BLaER1 treated with 17β-estradiol and CSF1 and Interleukin-3, amounts not matched to agents 10 nM and 100 nM (cell line): ENCODE results near the gene RBMS2.
A peak's percentile ranks its signal among the peaks of the same experiment; 100 is the strongest.
"Not testable (repeated sequence)": the region's sequence is repeated elsewhere in the genome, so short reads cannot be mapped to it uniquely, and the experiment has no call there.

ENCODE experiments used
- H3K27ac ChIP-seq, 11 experiments: shearing (Covaris generic); formaldehyde crosslinking; 2 replicates each; pipeline ENCODE4 v1.8.1; 2022
- H3K27me3 ChIP-seq, 11 experiments: shearing (Covaris generic); formaldehyde crosslinking; 2 replicates each; pipeline ENCODE4 v1.8.1; 2022
- H3K36me3 ChIP-seq, 11 experiments: shearing (Covaris generic); formaldehyde crosslinking; 2 replicates each; pipeline ENCODE4 v1.8.1; 2022
- H3K4me1 ChIP-seq, 10 experiments: shearing (Covaris generic); formaldehyde crosslinking; 2 replicates each; pipeline ENCODE4 v1.8.1; 2022
- H3K4me2 ChIP-seq, 11 experiments: shearing (Covaris generic); formaldehyde crosslinking; 2 replicates each; pipeline ENCODE4 v1.8.1; 2022
- H3K4me3 ChIP-seq, 10 experiments: shearing (Covaris generic); formaldehyde crosslinking; 2 replicates each; pipeline ENCODE4 v1.8.1; 2022
- H3K9ac ChIP-seq, 11 experiments: shearing (Covaris generic); formaldehyde crosslinking; 2 replicates each; pipeline ENCODE4 v1.8.1; 2022
- H3K9me3 ChIP-seq, 11 experiments: shearing (Covaris generic); formaldehyde crosslinking; replicated peaks in 1 of 11; 2 replicates each; pipeline ENCODE4 v1.8.1; 2022
- H4K20me1 ChIP-seq, 11 experiments: shearing (Covaris generic); formaldehyde crosslinking; 2 replicates each; pipeline ENCODE4 v1.8.1; 2022
- Cebpa-rat ChIP-seq, 11 experiments: shearing (Covaris generic); IDR thresholded peaks; 2 replicates each; pipeline ENCODE4 v1.8.1; 2022

Gene RBMS2

DNA sequence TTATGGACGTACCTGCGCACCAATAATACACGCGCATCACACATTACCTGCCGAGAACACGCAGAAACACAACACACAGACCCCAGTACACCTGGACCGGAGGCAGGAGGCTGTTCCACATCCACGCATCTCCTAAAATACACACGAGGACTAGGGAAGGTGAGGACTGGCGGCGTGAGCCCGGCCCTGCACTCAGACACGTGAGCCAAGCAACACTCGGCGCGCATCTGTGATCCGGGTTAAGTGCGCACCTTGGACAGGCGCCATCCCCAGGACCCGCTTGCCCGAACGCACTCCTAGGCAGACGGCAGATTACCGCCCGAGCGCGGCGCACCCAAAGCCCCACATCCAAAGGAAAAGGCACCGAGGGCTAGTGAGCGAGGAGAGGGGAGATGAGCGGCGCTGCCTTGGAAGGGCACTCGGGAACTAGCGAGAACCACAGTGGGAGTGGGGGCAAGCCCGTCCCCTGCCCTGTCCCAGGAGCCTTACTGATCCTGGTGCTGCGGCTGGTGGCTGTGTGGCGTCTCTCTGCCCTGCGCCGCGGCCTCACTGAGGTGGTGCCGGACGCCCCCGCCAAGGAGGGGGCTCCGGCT lies 34.1 kb upstream of the RBMS2 start:
- H3K4me3 ChIP-seq, result peak overlapping the region in 7 of 10 experiments; percentile 18 to 55 (median 39); a peak in 9 of 20 replicates
- peaks cover 0 to 56% (median 11%) of the 10 kb centered on the region in 11 experiments; a peak in 7 of 22 replicates for H4K20me1 ChIP-seq
- peak overlapping the region in 3 of 11 experiments; percentile 5 to 39 (median 24); a peak in 2 of 22 replicates for H3K9ac ChIP-seq
- H3K27me3 ChIP-seq, result peaks cover 36 to 46% (median 43%) of the 10 kb centered on the region in 11 experiments
- H3K9me3 ChIP-seq, result peaks cover 0 to 16% (median 0%) of the 10 kb centered on the region in 11 experiments; a peak in 2 of 22 replicates
- H3K4me1 ChIP-seq, result peaks cover 0 to 22% (median 12%) of the 10 kb centered on the region in 10 experiments; a peak in 17 of 20 replicates
- no peak overlapping the region for H3K27ac ChIP-seq
- peak overlapping the region; percentile 22 to 72 (median 57) for H3K4me2 ChIP-seq
- TF ChIP-seq Cebpa-rat (IDR thresholded peaks at IDR 0.05), result no peak
- H3K36me3 ChIP-seq, result peaks cover 0 to 8% (median 0%) of the 10 kb centered on the region in 11 experiments; a peak in 1 of 22 replicates

DNA sequence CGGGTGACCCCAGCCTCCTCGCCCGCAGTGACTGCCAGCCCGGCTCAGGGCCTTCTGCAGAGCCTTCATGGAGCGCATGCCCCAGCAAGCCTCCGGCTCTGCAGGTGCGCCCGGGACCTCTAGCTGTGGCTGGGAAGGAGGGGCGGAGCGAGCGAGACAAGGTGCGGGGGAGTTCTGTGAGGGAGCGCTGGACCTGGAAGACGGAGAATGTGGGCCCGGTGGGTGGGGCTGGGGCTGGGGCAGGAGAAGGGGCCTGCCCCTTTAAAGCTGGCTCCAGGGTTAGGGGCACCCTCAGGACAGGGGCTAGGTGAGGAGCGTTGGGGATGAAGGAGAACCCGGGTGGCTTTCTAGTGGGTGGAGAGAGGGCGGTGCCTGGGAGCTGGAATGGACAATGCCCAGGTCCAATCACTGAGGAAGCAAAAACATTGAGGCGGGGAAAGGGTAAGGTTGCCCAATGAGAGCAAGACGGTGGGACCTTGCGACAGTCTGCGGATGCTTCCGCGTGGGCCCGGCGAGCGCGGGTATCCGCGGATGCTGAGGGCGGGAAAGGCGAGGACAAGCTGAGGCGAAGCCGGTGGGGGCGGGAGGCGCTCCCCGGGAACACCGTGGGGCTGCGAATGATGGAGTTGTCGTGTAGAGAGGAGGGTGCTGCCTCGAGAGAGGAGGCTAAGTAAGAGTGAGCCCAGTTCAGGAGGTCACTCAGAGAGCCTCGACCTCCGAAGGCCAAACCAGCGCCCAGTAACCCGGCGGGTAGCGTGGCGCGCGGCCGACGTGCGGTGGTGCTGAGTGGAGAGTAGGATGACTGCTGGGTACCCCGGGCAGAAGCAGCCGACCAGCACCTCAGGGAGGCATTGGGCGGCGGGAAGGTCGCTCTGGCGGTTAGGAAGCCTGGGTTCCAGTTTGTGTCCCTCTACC lies 33.3 kb upstream of the RBMS2 start, which contains the start of gene GLS2:
GLS2 (minus strand) TSS at position 121 of the 915 bp plus-strand sequence; CDS start at position 78, 43 bp downstream.
- no peak within 1 kb of the TSS for H3K27ac ChIP-seq
- H3K4me1 ChIP-seq, result peaks cover 0 to 22% (median 12%) of the 10 kb centered on the region in 10 experiments; a peak in 17 of 20 replicates
- H3K9ac ChIP-seq, result peak within 1 kb of the TSS in 3 of 11 experiments; percentile 5 to 39 (median 24); a peak in 2 of 22 replicates
- peak within 1 kb of the TSS; percentile 22 to 72 (median 57) for H3K4me2 ChIP-seq
- peaks cover 0 to 56% (median 11%) of the 10 kb centered on the region in 11 experiments; a peak in 7 of 22 replicates for H4K20me1 ChIP-seq
- peak within 1 kb of the TSS in 7 of 10 experiments; percentile 18 to 55 (median 39); a peak in 9 of 20 replicates for H3K4me3 ChIP-seq
- peaks cover 0 to 19% (median 3%) of the 10 kb centered on the region in 11 experiments; a peak in 17 of 22 replicates for H3K9me3 ChIP-seq
- no peak for TF ChIP-seq Cebpa-rat (IDR thresholded peaks at IDR 0.05)
- peaks cover 36 to 46% (median 43%) of the 10 kb centered on the region in 11 experiments for H3K27me3 ChIP-seq
- peaks cover 0 to 8% (median 0%) of the 10 kb centered on the region in 11 experiments; a peak in 1 of 22 replicates for H3K36me3 ChIP-seq

DNA sequence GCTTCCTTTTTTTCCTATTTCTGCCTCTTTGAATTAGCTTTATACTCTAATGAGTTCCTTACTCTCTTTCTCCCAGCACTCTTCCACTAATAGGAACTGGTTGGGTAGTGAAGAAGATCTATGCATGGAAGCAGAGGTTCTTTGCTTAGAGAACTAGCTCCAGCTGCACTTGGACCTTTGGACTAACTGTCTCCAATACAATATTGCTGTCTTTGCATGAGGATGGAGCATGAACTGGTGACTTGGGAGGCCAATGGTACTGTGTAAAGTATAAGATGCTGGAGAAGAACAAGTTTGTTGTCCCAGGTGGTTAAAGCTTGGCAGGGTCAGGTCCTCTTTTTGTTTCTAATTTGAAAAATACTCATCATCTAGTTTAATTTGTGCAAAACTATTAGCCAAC lies 31.3 kb upstream of the RBMS2 start:
- Histone ChIP-seq H3K9ac (no peak overlapping the region), H4K20me1 (peaks cover 0 to 53% (median 11%) of the 10 kb centered on the region in 11 experiments; a peak in 7 of 22 replicates), H3K27ac (no peak overlapping the region), H3K36me3 (peaks cover 0 to 9% (median 0%) of the 10 kb centered on the region in 11 experiments; a peak in 3 of 22 replicates), H3K27me3 (peaks cover 36 to 46% (median 43%) of the 10 kb centered on the region in 11 experiments), H3K4me3 (no peak overlapping the region), H3K9me3 (peaks cover 20 to 40% (median 23%) of the 10 kb centered on the region in 11 experiments), H3K4me2 (no peak overlapping the region), H3K4me1 (peaks cover 0 to 20% (median 12%) of the 10 kb centered on the region in 10 experiments; a peak in 17 of 20 replicates)
- TF ChIP-seq Cebpa-rat (IDR thresholded peaks at IDR 0.05), result no peak

DNA sequence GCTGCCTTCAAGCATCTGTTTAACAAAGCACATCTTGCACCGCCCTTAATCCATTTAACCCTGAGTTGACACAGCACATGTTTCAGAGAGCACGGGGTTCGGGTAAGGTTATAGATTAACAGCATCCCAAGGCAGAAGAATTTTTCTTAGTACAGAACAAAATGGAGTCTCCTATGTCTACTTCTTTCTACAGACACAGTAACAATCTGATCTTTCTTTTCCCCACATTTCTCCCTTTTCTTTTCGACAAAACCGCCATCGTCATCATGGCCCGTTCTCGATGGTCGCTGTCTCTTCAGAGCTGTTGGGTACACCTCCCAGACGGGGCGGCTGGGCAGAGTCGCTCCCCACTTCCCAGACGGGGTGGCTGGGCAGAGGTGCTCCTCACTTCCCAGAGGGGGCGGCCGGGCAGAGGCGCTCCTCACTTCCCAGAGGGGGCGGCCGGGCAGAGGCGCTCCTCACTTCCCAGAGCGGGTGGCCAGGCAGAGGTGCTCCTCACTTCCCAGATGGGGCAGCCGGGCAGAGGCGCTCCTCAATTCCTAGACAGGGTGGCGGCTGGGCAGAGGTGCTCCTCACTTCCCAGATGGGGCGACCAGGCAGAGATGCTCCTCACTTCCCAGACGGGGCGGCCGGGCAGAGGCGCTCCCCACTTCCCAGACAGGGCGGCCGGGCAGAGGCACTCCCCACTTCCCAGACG lies 28.1 kb upstream of the RBMS2 start:
- Histone ChIP-seq H3K27me3 (peaks cover 9 to 16% (median 14%) of the 10 kb centered on the region in 11 experiments), H3K4me3 (0 out of 20 replicates have a peak overlapping the region, but pooled peaks of 1 of the 10 experiments have one; percentile 11), H3K9me3 (peaks cover 20 to 32% (median 26%) of the 10 kb centered on the region in 11 experiments), H4K20me1 (peaks cover 0 to 22% (median 0%) of the 10 kb centered on the region in 11 experiments; a peak in 4 of 22 replicates)
- not testable (repeated sequence) for H3K27ac ChIP-seq, H3K4me1 ChIP-seq, H3K9ac ChIP-seq, H3K36me3 ChIP-seq, H3K4me2 ChIP-seq

DNA sequence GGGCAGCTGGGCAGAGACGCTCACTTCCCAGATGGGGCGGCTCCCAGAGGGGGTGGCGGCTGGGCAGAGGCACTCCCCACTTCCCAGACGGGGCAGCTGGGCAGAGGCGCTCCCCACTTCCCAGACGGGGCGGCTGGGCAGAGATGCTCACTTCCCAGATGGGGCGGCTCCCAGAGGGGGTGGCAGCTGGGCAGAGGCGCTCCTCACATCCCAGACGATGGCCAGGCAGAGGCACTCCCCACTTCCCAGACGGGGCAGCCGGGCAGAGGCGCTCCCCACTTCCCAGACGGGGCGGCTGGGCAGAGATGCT lies 27.6 kb upstream of the RBMS2 start:
- peaks cover 20 to 30% (median 26%) of the 10 kb centered on the region in 11 experiments for H3K9me3 ChIP-seq
- H3K27ac ChIP-seq, H3K4me1 ChIP-seq, H3K4me2 ChIP-seq, H3K36me3 ChIP-seq, H3K9ac ChIP-seq: not testable (repeated sequence)
- peaks cover 4 to 11% (median 9%) of the 10 kb centered on the region in 11 experiments; a peak in 19 of 22 replicates for H3K27me3 ChIP-seq
- peak overlapping the region in 1 of 10 experiments; percentile 11; a peak in 1 of 20 replicates for H3K4me3 ChIP-seq
- peaks cover 0 to 17% (median 0%) of the 10 kb centered on the region in 11 experiments; a peak in 1 of 22 replicates for H4K20me1 ChIP-seq

DNA sequence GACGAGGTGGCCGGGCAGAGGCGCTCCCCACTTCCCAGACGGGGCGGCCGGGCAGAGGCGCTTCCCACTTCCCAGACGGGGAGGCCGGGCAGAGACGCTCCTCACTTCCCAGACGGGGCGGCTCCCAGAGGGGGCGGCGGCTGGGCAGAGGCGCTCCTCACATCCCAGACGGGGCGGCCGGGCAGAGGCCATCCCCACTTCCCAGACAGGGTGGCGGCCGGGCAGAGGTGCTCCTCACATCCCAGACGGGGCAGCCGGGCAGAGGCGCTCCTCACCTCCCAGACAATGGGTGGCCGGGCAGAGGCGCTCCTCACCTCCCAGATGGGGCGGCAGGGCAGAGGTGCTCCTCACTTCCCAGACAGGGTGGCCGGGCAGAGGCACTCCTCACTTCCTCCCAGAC lies 27.1 kb upstream of the RBMS2 start:
- H3K9ac ChIP-seq, H3K4me2 ChIP-seq, H3K4me1 ChIP-seq, H3K36me3 ChIP-seq, H3K27ac ChIP-seq, H3K27me3 ChIP-seq: not testable (repeated sequence)
- H3K4me3 ChIP-seq, result peak overlapping the region in 2 of 10 experiments; percentile 11; a peak in 1 of 20 replicates
- peaks cover 20 to 30% (median 26%) of the 10 kb centered on the region in 11 experiments for H3K9me3 ChIP-seq
- H4K20me1 ChIP-seq, result 0 out of 22 replicates have a peak, but pooled peaks cover 0 to 13% (median 0%) of the 10 kb centered on the region in 11 experiments

DNA sequence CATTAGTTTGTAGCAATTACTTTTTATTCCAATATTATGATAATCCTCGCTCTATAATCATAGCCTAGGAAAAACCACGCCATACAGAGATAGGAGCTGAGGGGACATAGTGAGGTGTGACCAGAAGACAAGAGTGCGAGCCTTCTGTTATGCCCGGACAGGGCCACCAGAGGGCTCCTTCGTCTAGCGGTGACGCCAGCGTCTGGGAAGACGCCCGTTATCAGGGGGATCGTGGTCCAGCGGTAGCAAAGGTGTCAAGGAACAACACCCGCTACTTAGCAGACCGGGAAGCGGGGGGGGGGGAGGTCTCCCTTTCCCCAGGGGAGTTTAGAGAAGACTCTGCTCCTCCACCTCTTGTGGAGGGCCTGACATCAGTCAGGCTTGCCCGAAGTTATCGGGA lies 24.9 kb upstream of the RBMS2 start:
- not testable (repeated sequence) for H3K36me3 ChIP-seq, H4K20me1 ChIP-seq, H3K27ac ChIP-seq, H3K27me3 ChIP-seq, H3K9ac ChIP-seq, H3K4me1 ChIP-seq
- peaks cover 20 to 30% (median 26%) of the 10 kb centered on the region in 11 experiments for H3K9me3 ChIP-seq
- H3K4me2 ChIP-seq, result peak overlapping the region in 7 of 11 experiments; percentile 26 to 52 (median 38); a peak in 9 of 22 replicates
- 0 out of 20 replicates have a peak overlapping the region, but pooled peaks of 1 of the 10 experiments have one; percentile 24 for H3K4me3 ChIP-seq

DNA sequence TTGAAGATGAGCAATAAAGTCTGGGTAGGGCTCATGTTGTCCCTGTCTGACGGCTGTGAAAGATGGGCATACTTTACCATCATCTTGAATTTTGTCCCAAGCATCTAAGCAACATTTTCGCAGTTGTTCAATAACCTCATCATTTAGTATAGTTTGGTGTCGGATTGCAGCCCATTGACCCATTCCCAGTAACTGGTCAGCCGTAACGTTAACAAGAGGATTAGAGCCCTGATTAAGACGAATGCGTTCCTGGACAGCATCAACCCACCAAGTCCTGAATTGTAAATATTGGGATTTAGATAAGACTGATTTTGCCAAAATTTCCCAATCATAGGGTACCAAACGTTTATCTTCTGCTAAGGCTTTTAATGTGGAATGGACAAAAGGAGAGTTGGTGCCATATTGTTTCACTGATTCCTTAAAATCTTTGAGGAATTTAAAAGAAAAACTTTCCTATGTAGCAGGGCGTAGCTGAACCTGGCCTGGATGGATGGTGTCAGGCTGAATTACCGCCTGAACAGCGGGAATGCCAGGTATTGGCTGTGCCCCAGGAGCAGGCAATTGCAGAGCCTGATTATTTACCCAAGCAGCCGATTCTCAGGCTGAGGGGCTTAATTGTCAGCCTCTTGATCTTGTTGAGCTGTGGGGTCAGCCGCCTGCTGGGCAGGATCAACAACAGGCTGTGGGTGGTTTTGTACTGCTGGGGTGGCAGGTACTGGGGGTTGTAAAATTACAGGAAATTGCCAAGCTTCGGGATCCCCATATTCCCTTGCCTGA lies 23.3 kb upstream of the RBMS2 start:
- H4K20me1 ChIP-seq, H3K4me1 ChIP-seq, H3K4me3 ChIP-seq, H3K9ac ChIP-seq, H3K36me3 ChIP-seq, H3K27me3 ChIP-seq, H3K4me2 ChIP-seq, H3K27ac ChIP-seq: not testable (repeated sequence)
- H3K9me3 ChIP-seq, result peaks cover 17 to 27% (median 24%) of the 10 kb centered on the region in 11 experiments

DNA sequence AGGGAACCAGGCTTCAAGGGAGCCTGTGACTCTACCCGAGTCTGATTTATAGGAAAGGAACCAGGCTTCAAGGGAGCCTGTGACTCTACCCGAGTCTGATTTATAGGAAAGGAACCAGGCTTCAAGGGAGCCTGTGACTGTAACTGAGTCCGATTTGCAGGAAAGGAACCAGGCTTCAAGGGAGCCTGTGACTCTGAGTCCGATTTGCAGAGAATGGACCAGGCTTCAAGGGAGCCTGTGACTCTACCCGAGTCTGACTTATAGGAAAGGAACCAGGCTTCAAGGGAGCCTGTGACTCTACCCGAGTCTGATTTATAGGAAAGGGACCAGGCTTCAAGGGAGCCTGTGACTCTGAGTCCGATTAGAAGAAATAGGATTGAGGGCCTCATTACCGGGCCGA lies 22.2 kb upstream of the RBMS2 start:
- not testable (repeated sequence) for H3K27me3 ChIP-seq, H3K9ac ChIP-seq, H3K27ac ChIP-seq, H4K20me1 ChIP-seq, H3K4me2 ChIP-seq, H3K4me3 ChIP-seq, H3K4me1 ChIP-seq, H3K36me3 ChIP-seq
- H3K9me3 ChIP-seq, result peaks cover 5 to 16% (median 13%) of the 10 kb centered on the region in 11 experiments

DNA sequence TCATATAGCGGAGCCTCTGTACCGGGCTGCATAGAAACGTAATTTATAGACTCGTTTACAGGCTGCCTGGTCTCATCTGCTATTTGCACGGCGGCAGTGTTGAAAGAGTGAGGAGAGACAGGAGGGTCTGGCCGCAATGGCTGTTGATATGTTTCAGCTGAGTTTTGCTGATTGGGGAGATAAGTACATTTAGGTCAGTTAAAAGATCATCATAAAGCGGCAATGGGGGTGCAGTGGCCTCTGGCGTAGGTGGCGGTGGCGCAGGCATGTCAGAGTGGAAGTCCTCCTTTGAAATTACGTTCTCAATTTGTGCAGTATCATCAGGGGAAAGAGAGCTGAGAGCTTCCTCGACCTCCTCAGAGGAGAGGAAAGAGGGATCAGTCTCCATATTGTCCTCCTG lies 21.7 kb upstream of the RBMS2 start:
- not testable (repeated sequence) for H3K27me3 ChIP-seq, H3K4me2 ChIP-seq, H3K36me3 ChIP-seq, H4K20me1 ChIP-seq, H3K4me1 ChIP-seq, H3K27ac ChIP-seq, H3K4me3 ChIP-seq, H3K9ac ChIP-seq
- H3K9me3 ChIP-seq, result peaks cover 1 to 12% (median 9%) of the 10 kb centered on the region in 11 experiments; a peak in 21 of 22 replicates
